DND-41 (cell line): ENCODE results near the gene IL6R.

ENCODE experiments used
- EZH2 ChIP-seq: IDR thresholded peaks from 3 replicates; pipeline ENCODE4 v1.6.1; 2012; ENCODE audit warnings: borderline replicate concordance, low read depth, mild to moderate bottlenecking, moderate library complexity, low read length, inconsistent platforms; ENCODE audit not compliant: severe bottlenecking
- TF ChIP-seq, protein P1 (sequence below): IDR thresholded peaks from 2 replicates; pipeline ENCODE4 v1.5.1; 2012; ENCODE audit warnings: borderline replicate concordance, low read length, moderate library complexity, mild to moderate bottlenecking; ENCODE audit not compliant: poor library complexity, severe bottlenecking; ENCODE audit errors: extremely low read depth

DNA sequence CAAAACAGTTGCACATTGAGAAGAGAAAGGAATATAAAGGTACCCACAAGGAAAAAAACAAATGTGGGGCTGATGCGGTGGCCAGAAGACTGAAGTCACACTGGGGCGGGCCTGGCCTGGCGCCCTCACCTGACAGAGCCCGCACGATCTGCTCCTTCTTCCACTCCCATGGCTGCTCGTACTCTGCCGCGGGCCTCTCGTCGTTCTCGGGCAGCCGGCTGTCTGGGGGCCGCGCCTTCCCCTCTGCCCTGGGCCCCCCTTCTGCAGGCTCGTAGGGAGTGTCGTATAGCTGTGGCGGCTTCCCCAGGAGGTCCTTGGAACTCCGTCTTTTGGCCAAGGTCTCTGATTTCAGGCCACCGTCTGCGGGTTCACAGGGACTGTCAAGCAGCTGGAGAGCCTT, 83.8 kb downstream of the IL6R start:
- TF ChIP-seq, protein P1, sequence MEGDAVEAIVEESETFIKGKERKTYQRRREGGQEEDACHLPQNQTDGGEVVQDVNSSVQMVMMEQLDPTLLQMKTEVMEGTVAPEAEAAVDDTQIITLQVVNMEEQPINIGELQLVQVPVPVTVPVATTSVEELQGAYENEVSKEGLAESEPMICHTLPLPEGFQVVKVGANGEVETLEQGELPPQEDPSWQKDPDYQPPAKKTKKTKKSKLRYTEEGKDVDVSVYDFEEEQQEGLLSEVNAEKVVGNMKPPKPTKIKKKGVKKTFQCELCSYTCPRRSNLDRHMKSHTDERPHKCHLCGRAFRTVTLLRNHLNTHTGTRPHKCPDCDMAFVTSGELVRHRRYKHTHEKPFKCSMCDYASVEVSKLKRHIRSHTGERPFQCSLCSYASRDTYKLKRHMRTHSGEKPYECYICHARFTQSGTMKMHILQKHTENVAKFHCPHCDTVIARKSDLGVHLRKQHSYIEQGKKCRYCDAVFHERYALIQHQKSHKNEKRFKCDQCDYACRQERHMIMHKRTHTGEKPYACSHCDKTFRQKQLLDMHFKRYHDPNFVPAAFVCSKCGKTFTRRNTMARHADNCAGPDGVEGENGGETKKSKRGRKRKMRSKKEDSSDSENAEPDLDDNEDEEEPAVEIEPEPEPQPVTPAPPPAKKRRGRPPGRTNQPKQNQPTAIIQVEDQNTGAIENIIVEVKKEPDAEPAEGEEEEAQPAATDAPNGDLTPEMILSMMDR: no peak
- TF ChIP-seq EZH2: no peak
